Amygdala (tissue), 56 donors: ENCODE data around the gene NCAPD2.
A peak's percentile ranks its signal among the peaks of the same experiment; 100 is the strongest.

Experiments used
- DNase-seq, 56 donors: peaks; one replicate each; lab custom pipeline; 2025; lab: John Stamatoyannopoulos, UW

NCAPD2 gene

GRCh38 chr12:6493497-6494257, at the start of gene NCAPD2:
Gene NCAPD2, plus strand, starts transcription at chr12:6494102. Its CDS starts 997 bp downstream, at chr12:6495099.
- peak; percentile 56 to 98 (median 93) for DNase-seq

- no peak for DNase-seq
Observed at GRCh38 chr12:6444704-6445688, 48.9 kb upstream of the NCAPD2 start, which contains the start of gene CD27. Gene CD27, plus strand, starts transcription at chr12:6444955. Its CDS starts 141 bp downstream, at chr12:6445096.

GRCh38 chr12:6450091-6450868, 43.6 kb upstream of the NCAPD2 start:
- DNase-seq: peak in 1 of 56 donors; percentile 19

- peak in 14 of 56 donors; percentile 41 to 79 (median 59) for DNase-seq
Observed at GRCh38 chr12:6450869-6451347, 43.0 kb upstream of the NCAPD2 start.

GRCh38 chr12:6451348-6452244, 42.3 kb upstream of the NCAPD2 start, which contains the start of gene TAPBPL:
Gene TAPBPL, plus strand, starts transcription at chr12:6452042. Its CDS starts 207 bp downstream, at chr12:6452249.
- peak; percentile 51 to 93 (median 82) for DNase-seq

- peak in 22 of 56 donors; percentile 30 to 79 (median 60) for DNase-seq
Observed at GRCh38 chr12:6452245-6452943, 41.5 kb upstream of the NCAPD2 start.

GRCh38 chr12:6452944-6453630, 40.8 kb upstream of the NCAPD2 start:
- peak in 2 of 56 donors; percentile 13 to 21 for DNase-seq

- DNase-seq: no peak
Observed at GRCh38 chr12:6457220-6457945, 36.5 kb upstream of the NCAPD2 start.

- DNase-seq: no peak
Observed at GRCh38 chr12:6458281-6459003, 35.5 kb upstream of the NCAPD2 start.

- no peak for DNase-seq
Observed at GRCh38 chr12:6459004-6459337, 34.9 kb upstream of the NCAPD2 start.

- DNase-seq: no peak
Observed at GRCh38 chr12:6460751-6461371, 33.0 kb upstream of the NCAPD2 start.

- peak in 33 of 56 donors; percentile 11 to 79 (median 30) for DNase-seq
Observed at GRCh38 chr12:6461401-6462233, 32.3 kb upstream of the NCAPD2 start.

GRCh38 chr12:6462234-6462995, 31.5 kb upstream of the NCAPD2 start:
- DNase-seq: no peak

GRCh38 chr12:6463216-6463615, 30.7 kb upstream of the NCAPD2 start:
- no peak for DNase-seq
